SK-N-MC (cell line): Measurements from ENCODE around the gene PDZD4.

Experiments used
- EZH2 ChIP-seq: fragments of 200-600 bp; sonication (generic); IDR thresholded peaks from one replicate; pipeline ENCODE4 v1.6.1; 2017; ENCODE audit warnings: antibody characterized with exemption
- FOXP2 ChIP-seq: optimal IDR thresholded peaks from 2 replicates; pipeline ENCODE3; 2011; ENCODE audit warnings: mild to moderate bottlenecking, moderate library complexity; ENCODE audit not compliant: insufficient read depth; ENCODE audit errors: extremely low read length, control extremely low read depth
- POLR2AphosphoS5 ChIP-seq: IDR thresholded peaks from 2 replicates; pipeline ENCODE4 v1.6.1; 2012; ENCODE audit warnings: mild to moderate bottlenecking, low read depth, low read length, borderline replicate concordance

GRCh38 chrX:153871451-153871850 lies 41.1 kb upstream of the PDZD4 start:
- no peak for TF ChIP-seq EZH2
- TF ChIP-seq POLR2AphosphoS5: no peak
- no peak for TF ChIP-seq FOXP2
